Large intestine (tissue), 3 donors: ENCODE measurements around the gene KLHL34. TPM values are rescaled to one million over a fixed set of nuclear protein-coding genes. Genes with fewer than 3 reads are reported as not detected.

Source experiments
- DNase-seq, 2 donors: peaks; one replicate each; pipeline versions ENCODE4 v3.0.0 to v3.0.0-alpha.2; 2013
- H3K27ac ChIP-seq: one replicate; pipeline ENCODE4 v1.5.1; 2013; ENCODE audit warnings: low read length
- H3K27me3 ChIP-seq: 2 replicates; pipeline ENCODE4 v1.6.1; 2013; ENCODE audit warnings: low read length; ENCODE audit not compliant: control insufficient read depth, insufficient read depth
- H3K36me3 ChIP-seq: 2 replicates; pipeline ENCODE4 v1.6.1; 2013; ENCODE audit warnings: low read length; ENCODE audit not compliant: control insufficient read depth, insufficient read depth
- H3K4me1 ChIP-seq: one replicate; pipeline ENCODE4 v1.6.1; 2013; ENCODE audit warnings: low read length; ENCODE audit not compliant: control insufficient read depth, insufficient read depth
- H3K4me3 ChIP-seq: one replicate; pipeline ENCODE4 v1.5.1; 2013; ENCODE audit warnings: low read length
- H3K9me3 ChIP-seq: one replicate; pipeline ENCODE4 v1.6.1; 2013; ENCODE audit warnings: mild to moderate bottlenecking, low read depth, low read length, moderate library complexity; ENCODE audit not compliant: control insufficient read depth
- WGBS: methylation state at CpG from one replicate; pipeline ENCODE4 v1.1.5; 2013; ENCODE audit warnings: low lambda C conversion rate; ENCODE audit not compliant: insufficient coverage; 5-methylcytosine and 5-hydroxymethylcytosine counted together
- polyA plus RNA-seq: library from polyadenylated mRNA; unstranded; fragments of 120-200 nt; gene quantifications from one replicate; pipeline ENCODE4 v1.2.1, GENCODE V29; 2013

The KLHL34 gene
- polyA plus RNA-seq, 1 donor = 0.81 TPM

- Histone ChIP-seq H3K27ac (no peak overlapping the region), H3K9me3 (peaks cover 21% of the 10 kb centered on the region), H3K27me3 (peaks cover 29% of the 10 kb centered on the region), H3K4me3 (peak overlapping the region; percentile 52), H3K36me3 (no peaks in the 10 kb centered on the region), H3K4me1 (no peaks in the 10 kb centered on the region)
- DNase-seq = no peak
- WGBS = no CpG with 5 or more reads among the region's 57 CpGs
These were observed 595 bp downstream of the KLHL34 start for GRCh38 chrX:21657318-21658151.

- Histone ChIP-seq H3K4me1 (no peaks in the 10 kb centered on the region), H3K27me3 (peaks cover 29% of the 10 kb centered on the region), H3K36me3 (no peaks in the 10 kb centered on the region), H3K4me3 (no peak overlapping the region), H3K27ac (no peak overlapping the region), H3K9me3 (peaks cover 21% of the 10 kb centered on the region)
- no CpG with 5 or more reads among the region's 61 CpGs for WGBS
- DNase-seq = peak in 1 of 2 donors; percentile 3
These were observed 1.4 kb downstream of the KLHL34 start for GRCh38 chrX:21656587-21657317.

GRCh38 chrX:21655901-21656586 lies 2.1 kb downstream of the KLHL34 start:
- DNase-seq = no peak
- no peaks in the 10 kb centered on the region for H3K4me1 ChIP-seq
- H3K4me3 ChIP-seq = no peak overlapping the region
- H3K27me3 ChIP-seq = peaks cover 29% of the 10 kb centered on the region
- peaks cover 21% of the 10 kb centered on the region for H3K9me3 ChIP-seq
- no CpG with 5 or more reads among the region's 76 CpGs for WGBS
- H3K27ac ChIP-seq = no peak overlapping the region
- H3K36me3 ChIP-seq = no peaks in the 10 kb centered on the region

GRCh38 chrX:21645886-21646285 lies 12.2 kb downstream of the KLHL34 start:
- no peak for DNase-seq
- H3K4me3 ChIP-seq = no peak overlapping the region
- H3K36me3 ChIP-seq = no peaks in the 10 kb centered on the region
- H3K27ac ChIP-seq = no peak overlapping the region
- no peaks in the 10 kb centered on the region for H3K4me1 ChIP-seq
- no CpG with 5 or more reads among the region's 3 CpGs for WGBS
- H3K27me3 ChIP-seq = no peaks in the 10 kb centered on the region
- H3K9me3 ChIP-seq = no peaks in the 10 kb centered on the region

- H3K4me1 ChIP-seq = no peaks in the 10 kb centered on the region
- no peaks in the 10 kb centered on the region for H3K36me3 ChIP-seq
- H3K9me3 ChIP-seq = no peaks in the 10 kb centered on the region
- no peak for DNase-seq
- H3K4me3 ChIP-seq = no peak overlapping the region
- no peak overlapping the region for H3K27ac ChIP-seq
- no peaks in the 10 kb centered on the region for H3K27me3 ChIP-seq
These were observed 12.7 kb downstream of the KLHL34 start for GRCh38 chrX:21645431-21645830.

GRCh38 chrX:21639775-21640174 lies 18.4 kb downstream of the KLHL34 start:
- H3K9me3 ChIP-seq = no peaks in the 10 kb centered on the region
- no peaks in the 10 kb centered on the region for H3K4me1 ChIP-seq
- no peak for DNase-seq
- no peaks in the 10 kb centered on the region for H3K36me3 ChIP-seq
- WGBS = no CpG with 5 or more reads among the region's 3 CpGs
- H3K27me3 ChIP-seq = no peaks in the 10 kb centered on the region
- no peak overlapping the region for H3K4me3 ChIP-seq
- no peak overlapping the region for H3K27ac ChIP-seq

- Histone ChIP-seq H3K9me3 (no peaks in the 10 kb centered on the region), H3K36me3 (no peaks in the 10 kb centered on the region), H3K27me3 (no peaks in the 10 kb centered on the region), H3K4me3 (no peak overlapping the region), H3K27ac (no peak overlapping the region), H3K4me1 (no peaks in the 10 kb centered on the region)
- WGBS = no CpG with 5 or more reads among the region's 2 CpGs
- no peak for DNase-seq
These were observed 19.8 kb downstream of the KLHL34 start for GRCh38 chrX:21638311-21638710.

- Histone ChIP-seq H3K9me3 (no peaks in the 10 kb centered on the region), H3K36me3 (no peaks in the 10 kb centered on the region), H3K4me1 (no peaks in the 10 kb centered on the region), H3K27ac (no peak overlapping the region), H3K27me3 (no peaks in the 10 kb centered on the region), H3K4me3 (no peak overlapping the region)
- no peak for DNase-seq
- no CpG with 5 or more reads among the region's 2 CpGs for WGBS
These were observed 26.1 kb downstream of the KLHL34 start for GRCh38 chrX:21632027-21632426.

- Histone ChIP-seq H3K27me3 (no peaks in the 10 kb centered on the region), H3K4me3 (no peak overlapping the region), H3K36me3 (no peaks in the 10 kb centered on the region), H3K9me3 (no peaks in the 10 kb centered on the region), H3K27ac (no peak overlapping the region), H3K4me1 (no peaks in the 10 kb centered on the region)
- DNase-seq = no peak
These were observed 34.2 kb downstream of the KLHL34 start for GRCh38 chrX:21623778-21624501.

GRCh38 chrX:21620234-21620633 lies 37.9 kb downstream of the KLHL34 start:
- Histone ChIP-seq H3K36me3 (no peaks in the 10 kb centered on the region), H3K9me3 (no peaks in the 10 kb centered on the region), H3K27me3 (no peaks in the 10 kb centered on the region), H3K4me1 (no peaks in the 10 kb centered on the region), H3K27ac (no peak overlapping the region), H3K4me3 (no peak overlapping the region)
- no peak for DNase-seq
- no CpG with 5 or more reads among the region's 2 CpGs for WGBS
